ENCODE results near the gene VPS16. TPM values are rescaled to one million over a fixed set of nuclear protein-coding genes. Genes with fewer than 3 reads are reported as not detected.

VPS16 gene
- total and polyA plus RNA-seq, 2 of the 8 experiments (the other 6 are each of a cell fraction or from before 2014, with no cell fraction given) = 23.8 to 25.9 TPM

DNA sequence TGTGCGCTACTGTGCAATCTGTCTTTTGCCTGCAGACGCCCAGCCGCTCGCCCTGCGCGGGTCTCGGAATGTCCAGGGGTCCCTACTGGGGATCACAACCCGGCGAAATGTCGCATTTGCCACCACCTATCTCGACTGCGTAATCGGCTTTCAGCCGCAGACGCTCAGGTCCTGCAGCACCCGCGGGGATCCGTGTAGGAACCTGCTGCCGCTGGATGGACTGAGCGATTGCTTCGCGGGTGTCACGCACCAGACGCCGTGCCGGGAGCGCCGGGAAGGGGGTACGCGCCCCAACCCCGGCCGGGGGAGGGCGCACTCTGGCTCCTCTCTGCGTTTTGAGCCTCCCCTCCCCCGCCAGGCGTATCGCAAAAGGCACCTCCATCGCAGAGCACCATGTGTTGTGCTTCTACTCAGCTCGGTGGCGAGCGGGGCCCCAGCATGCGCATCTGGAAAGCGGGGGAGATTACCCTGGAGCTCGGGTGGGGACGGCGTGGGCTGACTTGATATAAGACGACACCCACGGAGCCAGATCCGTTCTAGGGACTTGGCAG lies 32.0 kb downstream of the VPS16 start:
- ChIA-PET POLR2A (ENCODE audit: partially characterized antibody) (interaction anchor here (0.6 to 1.7 kb wide), 9 partner anchors 13 to 209 kb away, joined by 3 to 6 read pairs (median 4); partner anchors contain the start of gene IDH3B), CTCF (ENCODE audit: partially characterized antibody) (interaction anchor here (0.6 to 1.4 kb wide), 5 partner anchors 8 to 129 kb away, joined by 3 to 5 read pairs (median 3); no protein-coding TSS in a partner anchor)
- peaks cover 0 to 37% of the 10 kb centered on the region in 2 experiments; a peak in 3 of 4 replicates for H3K79me2 ChIP-seq (ENCODE audit: control insufficient read depth in 1 of 2, insufficient read depth in 2 of 2, low read length in 2 of 2)
- DNase-seq (ENCODE audit: low read depth in 1 of 2, low spot score in 2 of 2) (peak in 1 of 2 experiments; percentile 86), FAIRE-seq (no peak)
- 0 out of 8 replicates have a peak, but pooled peaks cover 0 to 3% (median 0%) of the 10 kb centered on the region in 4 experiments for H3K36me3 ChIP-seq (ENCODE audit: control insufficient read depth in 2 of 4, insufficient read depth in 4 of 4, low read length in 3 of 4)
- no peak overlapping the region for H2BK20ac ChIP-seq (ENCODE audit: low read length)
- H3K4me1 ChIP-seq (replicated peaks in 1 of 4; ENCODE audit: control insufficient read depth in 3 of 4, insufficient read depth in 4 of 4, low read length in 3 of 4) = peaks cover 0 to 7% (median 4%) of the 10 kb centered on the region in 4 experiments; a peak in 6 of 7 replicates
- H2BK12ac ChIP-seq (ENCODE audit: low read depth, low read length) = peak overlapping the region; percentile 4; the same call in 1 of the 2 replicates
- no peak overlapping the region for H3K14ac ChIP-seq (ENCODE audit: insufficient read length)
- no peak overlapping the region for H2AK5ac ChIP-seq (ENCODE audit: low read depth, low read length)
- H4K5ac ChIP-seq (ENCODE audit: insufficient read length, low read depth, low read length) = peak overlapping the region; percentile 36
- 1% methylated on average over 46 of the region's 49 CpGs; no CpG with 5 or more reads in 1 of the 2 experiments for WGBS, 2 experiments (ENCODE audit: extremely low coverage in 1 of 2, insufficient coverage in 1 of 2, insufficient read length in 1 of 2, insufficient replicate concordance in 2 of 2, low coverage in 1 of 2, low lambda C conversion rate in 2 of 2, missing lambda C conversion rate in 1 of 2)
- H3K4me2 ChIP-seq (ENCODE audit: insufficient read depth in 1 of 2, low read depth in 2 of 2, low read length in 2 of 2) = peak overlapping the region; percentile 65 to 96
- peaks cover 0 to 24% (median 14%) of the 10 kb centered on the region in 4 experiments; a peak in 5 of 7 replicates for H3K27me3 ChIP-seq (replicated peaks in 1 of 4; ENCODE audit: control insufficient read depth in 3 of 4, extremely low read depth in 1 of 4, insufficient read depth in 3 of 4, low read length in 3 of 4)
- H4K20me1 ChIP-seq (replicated peaks in 1 of 2; ENCODE audit: control insufficient read depth in 1 of 2, insufficient read depth in 2 of 2, low read length in 2 of 2) = peaks cover 3 to 8% of the 10 kb centered on the region in 2 experiments
- H4K8ac ChIP-seq (ENCODE audit: extremely low read depth, insufficient read depth, low read length) = peak overlapping the region; percentile 88; the same call in 1 of the 2 replicates
- peak overlapping the region; percentile 83 for H3K56ac ChIP-seq (replicated peaks; ENCODE audit: insufficient read length, low read depth, low read length)
- H3K9ac ChIP-seq (replicated peaks in 1 of 4; ENCODE audit: extremely low read depth in 1 of 4, low read depth in 3 of 4, low read length in 3 of 4) = peak overlapping the region in 2 of 4 experiments; percentile 26 to 76; a peak in 4 of 7 replicates
- peak overlapping the region; percentile 24 for H3K4ac ChIP-seq (replicated peaks; ENCODE audit: insufficient read length, low read depth, low read length)
- no peak overlapping the region; the same call in 1 of the 2 replicates for H2BK5ac ChIP-seq (ENCODE audit: low read depth, low read length)
- 0 out of 2 replicates have a peak, but pooled peaks cover 4% of the 10 kb centered on the region for H3K79me1 ChIP-seq (ENCODE audit: low read depth, low read length)
- H4K91ac ChIP-seq (replicated peaks; ENCODE audit: insufficient read length, low read length) = peak overlapping the region; percentile 32
- peak overlapping the region; percentile 70 for H2BK120ac ChIP-seq (replicated peaks; ENCODE audit: low read depth, low read length)
- H3K18ac ChIP-seq (ENCODE audit: extremely low read depth, low read length) = peak overlapping the region; percentile 49
- H2BK15ac ChIP-seq (ENCODE audit: low read length) = 0 out of 2 replicates have a peak overlapping the region, but pooled peaks have one; percentile 40
- peak overlapping the region; percentile 8; the same call in 1 of the 2 replicates for H3K27ac ChIP-seq (ENCODE audit: low read depth, low read length)
- H2AFZ ChIP-seq (ENCODE audit: low read length) = peak overlapping the region; percentile 94
- peak overlapping the region; percentile 70 to 82 (median 78) for H3K4me3 ChIP-seq (ENCODE audit: extremely low read depth in 1 of 4, insufficient read depth in 2 of 4, low read depth in 3 of 4, low read length in 4 of 4)
- H3K23ac ChIP-seq (ENCODE audit: insufficient read length) = no peak overlapping the region
- H3K23me2 ChIP-seq (ENCODE audit: low read depth, low read length) = peaks cover 12% of the 10 kb centered on the region
- no peaks in the 10 kb centered on the region for H3K9me3 ChIP-seq (ENCODE audit: insufficient read depth in 2 of 2, low read depth in 1 of 2, low read length in 1 of 2)
- TF ChIP-seq BACH1 (IDR thresholded peaks at IDR 0.05; ENCODE audit: low read length) (no peak), EZH2 (IDR thresholded peaks at IDR 0.05; ENCODE audit: low read depth, low read length, severe bottlenecking) (peak; percentile 63), BCL11A (IDR thresholded peaks at IDR 0.05; ENCODE audit: low read depth in 2 of 2, low read length in 2 of 2) (no peak), POLR2AphosphoS5 (IDR thresholded peaks at IDR 0.05; ENCODE audit: low read depth, low read length) (no peak; the same call in 1 of the 2 replicates), TEAD4 (IDR thresholded peaks at IDR 0.05; ENCODE audit: low read depth, low read length) (no peak), JUND (IDR thresholded peaks at IDR 0.05; ENCODE audit: low read length) (no peak), FOSL1 (IDR thresholded peaks at IDR 0.05; ENCODE audit: insufficient read depth, low read depth, low read length) (no peak), SIN3A (conservative IDR thresholded peaks at IDR 0.05 in 1 of 2, IDR thresholded peaks at IDR 0.05 in 1 of 2; ENCODE audit: low read depth in 1 of 2, low read length in 2 of 2) (peak in 1 of 2 experiments; percentile 35; a peak in 3 of 4 replicates), CTBP2 (IDR thresholded peaks at IDR 0.05; ENCODE audit: borderline replicate concordance, insufficient read depth, insufficient read length, low read length) (no peak), CEBPB (IDR thresholded peaks at IDR 0.05; ENCODE audit: low read depth, low read length) (no peak), TAF7 (optimal IDR thresholded peaks at IDR 0.05; ENCODE audit: borderline replicate concordance, low read depth, low read length) (peak; percentile 35), BRCA1 (IDR thresholded peaks at IDR 0.05; ENCODE audit: low read depth, low read length) (no peak)
